Dendritic cell treated with granulocyte-macrophage colony-stimulating factor and Interleukin-4, amounts not matched to agents 40 ng/mL and 50 ng/mL, for 4 days (primary cell): Measurements from ENCODE around the gene KRTAP4-12.
"Not testable (repeated sequence)": the region's sequence is repeated elsewhere in the genome, so short reads cannot be mapped to it uniquely, and the experiment has no call there.

Source experiments
- H3K27ac Mint-ChIP-seq: one replicate; pipeline ENCODE4 v1.8.0; 2022; ENCODE audit warnings: mild to moderate bottlenecking, mixed read lengths
- H3K27me3 Mint-ChIP-seq: one replicate; pipeline ENCODE4 v1.8.0; 2022; ENCODE audit warnings: mild to moderate bottlenecking, mixed read lengths
- H3K36me3 Mint-ChIP-seq: one replicate; pipeline ENCODE4 v1.8.0; 2022; ENCODE audit warnings: low read depth, mixed read lengths
- H3K4me1 Mint-ChIP-seq: one replicate; pipeline ENCODE4 v1.8.0; 2022; ENCODE audit warnings: low read depth, mixed read lengths
- H3K4me3 Mint-ChIP-seq: one replicate; pipeline ENCODE4 v1.8.0; 2022; ENCODE audit warnings: mild to moderate bottlenecking, moderate library complexity, mixed read lengths
- H3K9me3 Mint-ChIP-seq: one replicate; pipeline ENCODE4 v1.8.0; 2022; ENCODE audit warnings: mixed read lengths
- intact Hi-C: fragments of 100-400 bp; cut with micrococcal nuclease; formaldehyde crosslinking; loops from one replicate; pipeline ENCODE4 v1.15.0; 2022

KRTAP4-12 gene

DNA sequence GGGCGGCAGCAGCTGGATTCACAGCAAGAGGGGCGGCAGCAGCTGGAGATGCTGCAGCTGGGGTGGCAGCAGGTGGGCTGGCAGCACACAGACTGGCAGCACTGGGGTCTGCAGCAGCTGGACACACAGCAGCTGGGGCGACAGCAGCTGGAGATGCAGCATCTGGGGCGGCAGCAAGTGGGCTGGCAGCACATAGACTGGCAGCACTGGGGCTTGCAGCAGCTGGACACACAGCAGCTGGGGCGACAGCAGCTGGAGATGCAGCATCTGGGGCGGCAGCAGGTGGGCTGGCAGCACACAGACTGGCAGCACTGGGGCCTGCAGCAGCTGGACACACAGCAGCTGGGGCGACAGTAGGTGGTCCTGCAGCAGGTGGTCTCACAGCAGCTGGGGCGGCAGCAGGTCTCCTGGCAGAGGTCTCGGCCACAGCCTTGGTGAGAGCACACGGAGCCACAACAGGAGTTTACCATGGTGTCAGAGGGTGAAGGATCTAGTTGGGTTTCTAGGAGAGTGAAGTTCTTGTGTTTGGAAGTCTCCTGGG, 6.1 kb downstream of the KRTAP4-12 start, which contains the start of gene KRTAP4-11:
TSS of gene KRTAP4-11 (minus strand) at position 528 of the 541 bp plus-strand sequence. CDS start at position 470, 58 bp downstream.
- Mint-ChIP-seq H3K4me1 (peaks cover 18% of the 10 kb centered on the region), H3K27me3 (peaks cover 11% of the 10 kb centered on the region), H3K27ac (peak within 1 kb of the TSS; percentile 56)
- intact Hi-C loops, H3K4me3 Mint-ChIP-seq, H3K9me3 Mint-ChIP-seq, H3K36me3 Mint-ChIP-seq: not testable (repeated sequence)

DNA sequence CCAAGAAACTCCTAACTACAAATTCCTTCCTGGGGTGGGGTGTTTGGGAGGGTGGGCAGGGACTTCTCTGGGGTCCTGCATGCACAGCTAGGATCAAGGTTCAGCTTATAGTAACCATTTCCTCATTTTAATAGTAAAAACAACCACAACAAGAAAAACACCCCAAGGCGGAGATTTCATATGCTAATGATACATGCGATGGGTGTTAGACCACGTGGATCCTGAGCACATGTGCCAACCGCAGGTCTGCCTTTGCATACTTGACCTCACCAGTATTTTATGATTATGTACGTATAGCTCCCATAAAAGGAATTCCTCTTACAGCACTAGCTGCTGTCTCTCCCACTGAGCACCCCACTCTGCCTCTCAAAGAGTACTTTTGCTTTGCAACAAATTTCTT, 7.7 kb downstream of the KRTAP4-12 start:
- peaks cover 18% of the 10 kb centered on the region for H3K4me1 Mint-ChIP-seq
- H3K4me3 Mint-ChIP-seq = no peak overlapping the region
- H3K27ac Mint-ChIP-seq = no peak overlapping the region
- intact Hi-C loops = no loop called here
- no peaks in the 10 kb centered on the region for H3K36me3 Mint-ChIP-seq
- H3K9me3 Mint-ChIP-seq = peaks cover 5% of the 10 kb centered on the region
- peaks cover 11% of the 10 kb centered on the region for H3K27me3 Mint-ChIP-seq

DNA sequence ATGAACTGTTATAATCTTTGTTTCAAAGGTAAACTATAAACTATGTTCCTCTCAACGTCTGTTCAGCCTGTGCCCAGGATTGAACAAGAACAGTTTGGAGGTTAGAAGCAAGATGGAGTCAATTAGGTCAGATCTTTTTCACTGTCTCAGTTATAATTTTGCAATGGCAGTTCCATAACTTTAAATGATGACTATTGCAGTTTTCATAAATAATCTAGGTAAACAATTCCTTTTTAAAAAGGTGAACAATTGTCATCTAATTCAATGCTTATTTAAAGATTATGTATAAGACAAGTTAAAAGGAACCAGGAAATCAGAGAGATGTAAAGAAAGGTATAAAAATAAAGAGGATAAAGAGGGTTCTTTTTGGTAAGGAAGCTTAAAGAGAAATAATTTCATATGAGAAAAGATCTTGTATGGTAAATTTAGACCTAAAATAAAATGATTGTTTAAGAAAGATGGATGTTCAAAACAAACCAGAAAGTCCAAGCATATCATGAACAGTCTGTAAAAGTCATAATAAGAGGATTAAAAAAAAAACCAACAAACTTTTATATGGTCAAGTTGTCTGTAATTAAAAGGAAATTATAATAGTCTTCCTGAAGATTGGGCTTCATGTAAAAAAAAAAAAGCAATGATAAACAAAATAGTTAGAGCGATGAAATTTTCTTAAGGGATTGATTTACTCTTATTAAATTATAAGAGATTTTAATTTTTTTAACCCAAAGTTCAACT, 12.7 kb downstream of the KRTAP4-12 start:
- Mint-ChIP-seq H3K27ac (no peak overlapping the region), H3K27me3 (peaks cover 1% of the 10 kb centered on the region), H3K4me1 (peaks cover 11% of the 10 kb centered on the region), H3K36me3 (no peaks in the 10 kb centered on the region), H3K9me3 (peaks cover 9% of the 10 kb centered on the region), H3K4me3 (no peak overlapping the region)
- intact Hi-C loops = no loop called here

DNA sequence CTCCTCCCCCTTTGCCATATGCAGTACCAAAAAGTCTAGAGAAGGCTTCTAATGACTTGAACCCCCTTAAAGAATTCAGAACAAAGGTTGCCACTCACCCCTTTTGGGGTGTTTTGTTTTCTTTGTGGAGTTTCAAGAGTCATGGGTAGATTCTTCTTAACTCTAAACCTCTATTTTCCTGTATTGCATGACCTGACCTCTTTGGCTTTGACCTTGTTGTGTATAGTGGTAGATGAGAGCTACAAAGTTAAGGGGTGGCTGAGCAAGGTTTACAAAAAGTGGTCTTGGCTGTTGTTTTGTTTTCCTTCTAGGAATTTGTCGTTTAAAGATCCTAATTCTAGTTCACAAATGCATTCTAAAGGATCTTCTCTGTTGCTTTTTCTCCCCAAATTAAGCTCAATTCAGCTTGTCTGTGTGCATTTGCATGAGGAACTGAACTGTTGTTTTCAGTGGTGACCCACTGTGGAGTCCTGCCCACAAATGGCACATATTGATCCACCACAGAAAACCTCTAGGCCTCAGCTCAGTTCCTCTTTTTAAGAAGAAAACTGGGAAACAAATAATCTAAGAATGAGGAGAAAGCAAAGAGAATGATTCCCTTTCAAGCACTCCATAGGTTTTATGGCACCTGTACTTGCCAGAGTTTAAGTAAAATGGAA, 15.1 kb downstream of the KRTAP4-12 start:
- H3K4me3 Mint-ChIP-seq, H3K9me3 Mint-ChIP-seq, H3K4me1 Mint-ChIP-seq, intact Hi-C loops, H3K27me3 Mint-ChIP-seq, H3K27ac Mint-ChIP-seq, H3K36me3 Mint-ChIP-seq: not testable (repeated sequence)

DNA sequence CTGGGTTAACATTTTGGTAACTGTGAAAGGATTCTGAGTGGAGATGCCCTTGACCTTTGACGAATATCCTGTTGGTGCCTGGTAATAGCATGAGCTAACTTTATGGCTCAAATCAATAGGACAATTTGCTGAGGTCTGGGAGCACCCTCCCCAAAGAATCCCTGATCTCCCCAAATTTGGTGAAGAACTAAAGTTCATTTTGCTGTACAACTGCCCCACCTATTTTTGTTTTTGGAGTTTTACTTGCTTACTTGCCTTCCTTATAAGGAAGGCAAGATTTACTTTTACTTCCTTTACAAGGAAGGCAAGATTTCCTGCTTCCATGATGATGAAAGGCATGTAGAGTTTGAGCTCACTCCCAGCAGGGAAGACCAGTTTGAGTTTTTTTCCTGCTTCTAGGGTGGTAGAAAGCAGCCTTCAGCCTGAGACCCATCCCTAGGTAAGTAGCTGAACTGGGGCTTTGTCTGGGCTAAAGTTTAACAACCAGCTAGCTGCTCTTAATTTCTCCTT, 16.0 kb downstream of the KRTAP4-12 start:
- Mint-ChIP-seq H3K4me1 (peaks cover 9% of the 10 kb centered on the region), H3K27ac (no peak overlapping the region), H3K27me3 (peaks cover 8% of the 10 kb centered on the region), H3K9me3 (peaks cover 9% of the 10 kb centered on the region), H3K4me3 (no peak overlapping the region), H3K36me3 (no peaks in the 10 kb centered on the region)
- intact Hi-C loops = no loop called here

DNA sequence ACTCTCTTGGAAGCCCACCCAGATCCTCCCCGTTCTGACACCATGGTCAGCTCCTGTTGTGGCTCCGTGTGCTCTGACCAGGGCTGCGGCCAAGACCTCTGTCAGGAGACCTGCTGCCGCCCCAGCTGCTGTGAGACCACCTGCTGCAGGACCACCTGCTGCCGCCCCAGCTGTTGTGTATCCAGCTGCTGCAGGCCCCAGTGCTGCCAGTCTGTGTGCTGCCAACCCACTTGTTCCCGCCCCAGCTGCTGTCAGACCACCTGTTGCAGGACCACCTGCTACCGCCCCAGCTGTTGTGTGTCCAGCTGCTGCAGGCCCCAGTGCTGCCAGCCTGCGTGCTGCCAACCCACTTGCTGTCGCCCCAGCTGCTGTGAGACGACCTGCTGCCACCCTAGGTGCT, 18.6 kb downstream of the KRTAP4-12 start, which contains the start of gene KRTAP4-9:
TSS of gene KRTAP4-9 (plus strand) at position 43 of the 400 bp plus-strand sequence. CDS start at position 43, 0 bp downstream.
- intact Hi-C loops, H3K4me3 Mint-ChIP-seq, H3K36me3 Mint-ChIP-seq, H3K9me3 Mint-ChIP-seq, H3K4me1 Mint-ChIP-seq, H3K27ac Mint-ChIP-seq: not testable (repeated sequence)
- H3K27me3 Mint-ChIP-seq = peaks cover 10% of the 10 kb centered on the region

DNA sequence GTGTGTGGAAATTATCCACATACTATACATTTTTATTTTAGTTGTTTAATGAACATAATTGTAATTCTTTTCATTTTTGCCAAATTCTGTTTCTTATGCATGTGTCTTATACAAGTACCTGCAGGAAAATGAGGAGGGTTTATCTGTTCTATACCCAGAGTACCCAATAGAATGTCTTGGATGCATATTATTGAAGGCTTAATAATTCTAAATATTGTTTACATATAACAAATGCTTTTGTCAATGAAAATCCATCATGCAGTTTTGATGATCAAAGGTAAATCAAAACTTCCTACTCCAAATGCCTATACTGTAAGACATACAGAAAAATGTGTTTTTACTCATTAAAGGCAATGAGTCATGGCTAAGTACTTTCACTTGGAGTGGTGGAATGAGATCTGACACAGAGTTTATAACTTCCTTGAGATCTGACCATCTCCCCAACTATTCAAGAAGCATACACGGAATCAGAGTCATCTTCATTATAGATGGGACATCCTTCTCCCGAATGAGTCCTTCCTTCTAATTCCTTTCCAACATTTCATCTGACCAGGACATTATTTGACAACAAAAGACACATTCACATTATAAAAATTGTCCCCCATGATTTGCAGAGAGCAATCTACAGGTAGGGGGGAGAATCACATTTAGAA, 19.5 kb downstream of the KRTAP4-12 start:
- Mint-ChIP-seq H3K4me1 (peaks cover 17% of the 10 kb centered on the region), H3K27me3 (peaks cover 12% of the 10 kb centered on the region)
- H3K9me3 Mint-ChIP-seq, H3K4me3 Mint-ChIP-seq, H3K36me3 Mint-ChIP-seq, H3K27ac Mint-ChIP-seq, intact Hi-C loops: not testable (repeated sequence)

DNA sequence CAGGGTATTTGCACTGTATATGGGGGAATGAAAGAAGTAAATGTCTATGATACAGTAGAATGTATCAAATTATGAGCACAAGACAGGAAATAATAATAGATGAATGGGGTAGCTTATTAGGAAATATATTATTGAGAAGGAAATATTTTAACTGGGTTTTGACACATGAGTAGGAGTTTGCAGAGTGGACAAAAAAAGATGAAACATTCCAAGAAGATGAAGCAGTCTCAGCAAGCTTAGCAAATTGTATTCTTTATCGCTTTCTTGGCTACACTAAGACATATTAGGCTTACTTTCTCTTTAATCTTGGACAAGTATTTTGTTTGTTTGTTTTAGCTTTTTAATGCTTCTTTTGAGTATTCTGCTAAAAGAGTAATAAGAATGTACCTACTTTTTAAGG, 20.1 kb downstream of the KRTAP4-12 start:
- Mint-ChIP-seq H3K27me3 (peaks cover 12% of the 10 kb centered on the region), H3K4me3 (no peak overlapping the region), H3K9me3 (no peaks in the 10 kb centered on the region), H3K27ac (no peak overlapping the region), H3K36me3 (no peaks in the 10 kb centered on the region), H3K4me1 (peaks cover 15% of the 10 kb centered on the region)
- intact Hi-C loops = no loop called here

DNA sequence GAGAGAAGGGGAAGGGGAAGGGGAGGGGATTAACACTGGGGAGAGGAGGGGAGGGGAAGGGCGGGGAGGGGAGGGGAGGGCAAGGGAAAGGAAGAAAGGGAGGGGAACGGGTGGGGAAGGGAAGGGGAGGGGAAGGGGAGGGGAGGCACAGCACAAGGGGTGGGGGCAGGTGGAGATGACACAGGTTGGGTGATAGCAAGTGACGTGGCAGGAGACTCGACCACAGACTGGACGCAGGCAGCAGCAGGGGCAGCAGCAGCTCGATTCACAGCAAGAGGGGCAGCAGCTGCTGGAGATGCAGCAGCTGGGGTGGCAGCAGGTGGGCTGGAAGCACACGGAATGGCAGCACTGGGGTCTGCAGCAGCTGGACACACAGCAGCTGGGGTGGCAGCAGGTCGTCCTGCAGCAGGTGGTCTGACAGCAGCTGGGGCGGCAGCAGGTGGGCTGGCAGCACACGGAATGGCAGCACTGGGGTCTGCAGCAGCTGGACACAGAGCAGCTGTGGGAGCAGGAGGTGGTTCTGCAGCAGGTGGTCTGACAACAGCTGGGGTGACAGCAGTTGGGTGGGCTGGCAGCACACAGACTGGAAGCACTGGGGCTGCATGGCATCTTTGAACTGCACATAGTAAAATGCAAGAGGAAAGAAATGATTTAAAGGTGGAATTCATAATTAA, 22.3 kb downstream of the KRTAP4-12 start, which contains the start of gene KRTAP4-16:
TSS of gene KRTAP4-16 (minus strand) at position 624 of the 674 bp plus-strand sequence. CDS start at position 624, 0 bp downstream.
- Mint-ChIP-seq H3K9me3 (no peaks in the 10 kb centered on the region), H3K27ac (no peak within 1 kb of the TSS), H3K4me3 (no peak within 1 kb of the TSS), H3K4me1 (peaks cover 8% of the 10 kb centered on the region), H3K36me3 (no peaks in the 10 kb centered on the region), H3K27me3 (peaks cover 21% of the 10 kb centered on the region)
- intact Hi-C loops = no loop called here

DNA sequence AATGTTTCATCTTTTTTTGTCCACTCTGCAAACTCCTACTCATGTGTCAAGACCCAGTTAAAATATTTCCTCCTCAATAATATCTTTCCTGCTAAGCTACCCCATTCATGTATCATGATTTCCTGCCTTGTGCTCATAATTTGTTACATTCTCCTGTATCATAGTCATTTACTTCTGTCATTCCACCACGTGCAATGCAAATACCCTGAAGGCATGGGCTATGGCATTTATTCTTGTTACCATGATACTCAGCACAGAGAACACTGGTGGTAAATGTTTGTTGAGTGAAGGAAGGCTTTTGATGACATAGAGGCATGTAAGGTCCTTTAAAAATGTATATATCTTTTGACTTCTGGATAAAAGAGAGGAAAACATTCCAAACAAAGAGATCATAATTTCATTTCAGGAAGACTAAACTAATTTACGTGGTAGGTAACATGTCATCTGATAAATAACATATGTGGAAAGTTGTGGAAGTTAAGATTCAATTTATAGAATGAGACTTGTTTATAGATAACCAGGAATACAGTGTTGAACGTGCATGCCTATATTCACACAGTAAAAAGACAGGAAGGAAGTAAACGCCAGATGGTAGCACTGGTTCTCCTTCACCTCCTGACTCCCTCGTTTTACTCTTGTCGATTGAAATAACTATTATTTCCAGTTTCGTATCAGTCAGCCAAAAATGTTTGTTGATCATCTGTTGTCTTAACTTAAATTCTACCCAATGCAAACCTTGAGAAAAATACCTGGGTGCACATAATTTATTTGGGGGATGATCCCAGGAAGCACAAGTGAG, 24.1 kb downstream of the KRTAP4-12 start:
- H3K4me3 Mint-ChIP-seq, H3K4me1 Mint-ChIP-seq, H3K27ac Mint-ChIP-seq, H3K9me3 Mint-ChIP-seq, intact Hi-C loops, H3K36me3 Mint-ChIP-seq: not testable (repeated sequence)
- H3K27me3 Mint-ChIP-seq = peaks cover 13% of the 10 kb centered on the region

DNA sequence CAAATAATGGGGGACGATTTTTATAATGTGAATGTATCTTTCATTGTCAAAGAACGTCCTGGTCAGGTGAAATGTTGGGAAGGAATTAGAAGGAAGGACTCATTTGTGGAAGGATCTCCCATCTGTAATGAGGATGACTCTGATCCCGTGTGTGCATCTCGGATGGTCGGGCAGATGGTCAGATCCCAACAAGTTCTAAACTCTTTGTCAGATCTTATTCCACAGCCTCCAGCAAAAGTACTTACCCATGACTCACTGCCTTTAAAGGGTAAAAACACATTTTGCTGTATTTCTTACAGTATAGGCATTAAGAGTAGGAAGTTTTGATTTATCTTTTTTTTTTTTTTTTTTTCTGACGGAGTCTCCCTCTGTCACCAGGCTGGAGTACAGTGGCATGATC, 25.5 kb downstream of the KRTAP4-12 start:
- intact Hi-C loops = no loop called here

DNA sequence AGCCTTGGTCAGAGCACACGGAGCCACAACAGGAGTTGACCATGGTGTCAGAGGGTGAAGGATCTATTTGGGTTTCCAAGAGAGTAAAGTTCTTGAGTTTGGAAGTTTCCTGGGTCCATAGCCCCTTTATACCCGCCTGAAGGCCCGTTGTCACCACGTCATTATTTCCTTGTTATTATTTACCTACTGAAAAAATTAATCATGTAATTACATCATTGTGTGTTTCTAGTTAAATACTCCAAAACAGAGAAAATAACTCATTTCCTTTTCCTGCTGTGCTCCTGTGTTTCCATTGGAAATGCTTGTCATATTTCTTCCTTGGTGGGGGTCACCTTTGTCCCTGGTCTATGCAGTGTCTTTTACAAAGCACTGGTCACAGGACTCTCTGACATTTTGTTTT, 25.9 kb downstream of the KRTAP4-12 start, which contains the start of gene KRTAP4-8:
TSS of gene KRTAP4-8 (minus strand) at position 101 of the 400 bp plus-strand sequence. CDS start at position 43, 58 bp downstream.
- Mint-ChIP-seq H3K27me3 (peaks cover 13% of the 10 kb centered on the region), H3K4me1 (peaks cover 8% of the 10 kb centered on the region), H3K36me3 (no peaks in the 10 kb centered on the region), H3K9me3 (peaks cover 3% of the 10 kb centered on the region), H3K27ac (no peak within 1 kb of the TSS), H3K4me3 (no peak within 1 kb of the TSS)
- intact Hi-C loops = no loop called here

More for the DNA sequence above, 25.5 kb downstream of the KRTAP4-12 start:
- peaks cover 13% of the 10 kb centered on the region for H3K27me3 Mint-ChIP-seq
- H3K4me3 Mint-ChIP-seq = no peak overlapping the region
- H3K9me3 Mint-ChIP-seq = no peaks in the 10 kb centered on the region
- H3K36me3 Mint-ChIP-seq = no peaks in the 10 kb centered on the region
- no peak overlapping the region for H3K27ac Mint-ChIP-seq
- H3K4me1 Mint-ChIP-seq = peaks cover 8% of the 10 kb centered on the region

DNA sequence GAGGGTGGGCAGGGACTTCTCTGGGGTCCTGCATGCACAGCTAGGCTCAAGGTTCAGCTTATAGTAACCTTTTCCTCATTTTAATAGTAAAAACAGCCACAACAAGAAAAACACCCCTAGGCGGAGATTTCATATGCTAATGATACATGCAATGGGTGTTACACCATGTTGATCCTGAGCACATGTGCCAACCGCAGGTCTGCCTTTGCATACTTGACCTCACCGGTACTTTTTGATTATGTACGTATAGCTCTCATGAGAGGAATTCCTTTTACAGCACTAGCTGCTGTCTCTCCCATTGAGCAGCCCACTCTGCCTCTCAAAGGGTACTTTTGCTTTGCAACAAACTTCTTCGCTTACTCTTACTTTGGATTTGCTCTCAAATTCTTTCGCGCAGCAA, 27.9 kb downstream of the KRTAP4-12 start:
- Mint-ChIP-seq H3K4me3 (no peak overlapping the region), H3K4me1 (peaks cover 8% of the 10 kb centered on the region), H3K9me3 (peaks cover 7% of the 10 kb centered on the region), H3K36me3 (no peaks in the 10 kb centered on the region), H3K27me3 (peaks cover 11% of the 10 kb centered on the region), H3K27ac (no peak overlapping the region)
- intact Hi-C loops = no loop called here
